Measurements from ENCODE around the gene GPR62.
A peak's percentile ranks its signal among the peaks of the same experiment; 100 is the strongest.

Gene GPR62

DNA sequence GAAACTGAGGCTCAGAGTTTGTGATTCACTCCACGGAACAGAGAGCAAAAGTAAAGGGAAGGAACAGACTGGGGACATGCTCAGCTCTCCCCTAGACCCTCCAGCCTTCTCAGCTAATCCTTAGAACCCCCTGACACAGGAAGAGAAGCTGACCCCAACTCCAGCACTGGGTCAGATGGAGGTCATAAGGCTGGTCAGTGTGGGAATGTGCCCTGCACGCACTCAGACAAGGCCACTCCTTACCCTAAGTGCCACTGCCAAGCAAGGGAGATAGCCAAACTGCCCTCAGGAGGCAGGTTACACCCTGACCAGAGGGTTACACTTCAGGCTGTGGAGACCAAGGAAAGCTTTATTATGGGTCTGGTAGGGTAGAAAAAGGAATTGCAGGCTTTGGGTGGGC, 39.3 kb downstream of the GPR62 start:
- DNase-seq: no peak

DNA sequence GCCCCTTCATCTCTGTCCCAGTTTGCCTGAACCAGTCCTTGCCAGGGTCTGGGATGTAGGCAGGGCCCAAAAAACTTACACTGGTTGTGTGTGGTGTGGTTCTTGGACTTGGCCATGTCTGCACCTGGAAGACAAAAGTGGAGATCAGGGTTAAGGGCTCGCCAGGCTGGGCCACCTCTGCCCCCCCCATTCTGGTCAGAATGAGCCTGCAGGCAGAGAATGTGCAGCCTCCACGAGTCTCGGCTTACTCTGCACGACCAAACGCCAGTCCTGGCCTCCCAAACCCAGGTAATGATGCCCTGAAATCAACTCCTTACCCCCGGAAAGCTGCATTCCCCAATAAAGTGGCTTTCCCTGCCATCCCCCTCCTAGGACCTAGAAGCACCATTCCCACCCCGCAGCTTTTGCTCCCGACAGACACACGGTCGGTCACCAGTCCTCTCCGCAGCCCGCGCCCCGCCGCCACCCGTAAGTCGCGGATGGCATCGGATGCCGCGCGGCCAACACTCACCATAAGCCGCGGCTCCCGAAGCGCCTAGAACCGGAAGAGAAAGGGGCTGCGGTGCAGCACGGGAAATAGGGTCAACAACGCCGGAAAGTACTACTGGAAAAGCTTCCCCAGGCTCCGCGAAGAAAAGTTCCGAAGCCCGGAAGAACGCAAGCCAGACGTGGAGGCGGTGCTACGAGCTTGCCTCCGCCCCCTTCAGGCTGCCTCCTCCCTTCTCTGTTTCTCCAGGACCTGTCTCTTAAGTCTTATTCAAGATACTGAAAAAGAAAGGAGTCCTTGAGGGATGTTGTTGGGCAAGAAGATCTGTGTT, 40.4 kb downstream of the GPR62 start, which contains the start of gene RPL29:
Gene RPL29 (minus strand): TSS at position 550 of the 818 bp plus-strand sequence. CDS start 434 bp downstream, at position 116.
- DNase-seq: peak; percentile 89

- DNase-seq: no peak
These were observed 42.0 kb downstream of the GPR62 start for GRCh38 chr3:51997172-51997571.

DNA sequence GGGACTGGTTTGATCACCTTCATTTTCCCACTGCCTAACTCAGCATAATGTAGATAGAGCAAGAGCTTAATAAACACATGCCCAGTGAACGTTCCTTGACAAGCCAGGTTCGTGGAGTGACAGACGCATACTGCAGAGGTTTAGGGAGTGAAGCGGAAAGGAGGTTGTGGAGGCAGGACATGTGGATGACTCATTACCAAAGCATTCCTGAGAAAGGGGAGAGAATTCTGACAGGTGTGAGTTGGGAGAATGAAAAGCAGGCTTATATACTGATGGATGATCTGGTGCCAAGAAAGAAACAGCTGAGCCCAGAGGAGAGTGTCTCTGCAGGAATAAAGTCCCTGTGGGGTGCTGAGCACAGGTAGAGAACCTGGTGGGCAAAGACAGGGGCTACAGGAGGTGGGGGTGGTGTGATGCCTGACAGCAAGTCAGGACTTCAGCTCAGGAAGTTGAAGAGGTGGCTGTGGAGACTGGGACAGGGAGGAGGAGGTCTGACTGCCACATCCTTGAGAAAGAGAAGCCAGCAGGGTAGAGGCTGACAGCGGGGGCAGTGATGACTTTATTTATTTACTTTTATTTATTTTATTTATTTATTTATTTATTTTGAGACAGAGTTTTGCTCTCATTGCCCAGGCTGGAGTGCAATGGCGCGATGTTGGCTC, 42.9 kb downstream of the GPR62 start:
- no peak for DNase-seq

GRCh38 chr3:51998774-51999173, 43.6 kb downstream of the GPR62 start:
- DNase-seq: no peak

DNA sequence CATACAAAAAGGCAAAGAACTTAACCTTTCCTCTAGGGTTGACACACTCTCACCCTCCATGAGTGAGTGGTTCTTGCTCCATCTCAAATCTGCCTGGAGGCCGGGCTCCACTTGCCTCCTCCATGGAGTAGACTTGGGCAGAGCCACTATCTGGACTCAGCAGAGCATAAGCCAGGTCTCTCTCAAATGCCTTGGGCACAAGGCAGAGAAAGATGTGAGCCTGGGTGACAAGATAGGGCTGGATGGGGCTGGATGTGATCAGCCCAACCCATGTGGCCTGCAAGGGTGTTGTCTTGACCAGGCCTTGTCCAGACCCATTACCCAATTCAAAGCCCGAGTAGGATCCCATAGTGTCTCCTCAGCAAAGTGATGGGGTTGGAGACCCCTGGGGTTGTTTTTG, 44.7 kb downstream of the GPR62 start:
- DNase-seq: no peak

DNA sequence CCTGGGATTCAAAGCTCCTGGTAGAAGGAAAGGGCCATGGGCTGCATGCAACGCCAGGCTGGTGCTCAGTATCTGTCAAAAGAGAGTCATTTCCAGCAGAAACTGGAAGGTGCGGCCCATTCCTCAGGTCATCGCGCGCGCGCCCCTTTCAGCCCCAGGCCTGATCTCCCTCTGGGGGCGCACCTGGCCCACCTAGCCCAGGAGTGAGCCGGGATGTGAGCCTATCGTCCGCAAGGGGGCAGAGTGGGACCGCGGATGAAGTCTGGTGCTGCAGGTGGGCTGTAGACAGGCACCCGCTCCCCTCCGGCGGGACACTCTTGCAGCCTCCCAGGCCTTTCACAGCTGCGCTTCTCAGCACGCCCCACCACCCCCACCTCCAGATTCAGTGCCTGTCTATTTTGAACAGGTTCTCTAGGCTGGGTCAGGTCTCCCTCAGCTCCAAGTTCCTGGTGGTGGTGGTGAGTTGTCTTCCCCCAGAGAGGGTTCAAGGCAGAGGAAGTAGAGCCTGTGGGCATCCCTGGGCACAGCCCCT, 46.3 kb downstream of the GPR62 start:
- peak; percentile 49 for DNase-seq

GRCh38 chr3:52002748-52003147, 47.6 kb downstream of the GPR62 start:
- DNase-seq: no peak

DNA sequence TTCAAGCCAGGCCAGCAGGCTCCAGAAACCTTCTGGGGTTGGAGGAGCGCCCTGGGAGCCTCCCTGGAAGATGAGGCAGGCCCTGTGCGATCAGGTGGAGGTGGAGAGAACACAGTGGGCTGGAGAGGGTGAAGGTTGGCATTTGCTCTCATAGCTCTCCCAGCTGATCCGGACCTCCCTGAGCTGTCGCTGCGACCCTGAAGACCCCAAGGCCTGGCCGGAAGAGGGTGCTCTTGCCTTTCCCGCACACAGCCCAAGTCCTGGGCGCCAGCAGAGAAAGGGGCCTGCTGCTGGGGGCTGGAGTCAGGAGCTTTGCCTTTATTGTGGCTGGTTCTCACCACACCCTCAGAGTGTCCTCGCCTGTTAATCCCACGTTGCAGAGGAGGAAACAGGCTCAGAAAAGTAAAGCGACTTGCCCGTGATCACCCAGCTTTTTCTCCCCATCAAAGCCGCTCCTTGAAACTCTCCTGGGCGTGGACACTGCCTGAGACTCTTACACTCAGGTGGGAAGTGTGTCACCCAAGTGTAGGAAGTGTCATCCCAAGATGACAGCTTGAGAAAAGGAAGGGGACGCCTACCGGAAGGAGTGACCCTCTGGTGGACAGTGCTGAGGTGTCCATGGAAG, 49.1 kb downstream of the GPR62 start:
- DNase-seq: no peak

GRCh38 chr3:52004906-52005395, 49.8 kb downstream of the GPR62 start:
- no peak for DNase-seq

DNA sequence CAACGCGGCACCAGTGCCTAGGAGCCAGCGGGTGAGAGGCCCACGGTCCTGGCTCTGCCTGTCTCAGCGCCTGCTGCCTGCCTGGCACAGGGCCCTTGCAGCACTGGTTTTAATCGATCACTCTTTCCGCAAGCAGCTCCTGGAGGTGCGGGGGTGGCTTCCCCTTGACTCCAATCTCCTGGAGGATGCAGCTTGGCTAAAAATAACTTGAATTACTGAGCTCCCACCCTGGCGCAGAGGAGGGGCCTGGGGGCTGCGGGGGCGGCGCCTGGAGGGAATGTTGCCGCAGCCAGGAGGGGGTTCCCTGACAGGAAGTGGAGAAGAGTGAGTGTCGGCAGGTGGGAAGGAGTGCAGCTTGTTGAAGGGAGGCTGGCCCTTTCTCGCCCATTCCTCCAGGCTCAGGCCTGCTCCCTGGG, 50.4 kb downstream of the GPR62 start:
- no peak for DNase-seq

DNA sequence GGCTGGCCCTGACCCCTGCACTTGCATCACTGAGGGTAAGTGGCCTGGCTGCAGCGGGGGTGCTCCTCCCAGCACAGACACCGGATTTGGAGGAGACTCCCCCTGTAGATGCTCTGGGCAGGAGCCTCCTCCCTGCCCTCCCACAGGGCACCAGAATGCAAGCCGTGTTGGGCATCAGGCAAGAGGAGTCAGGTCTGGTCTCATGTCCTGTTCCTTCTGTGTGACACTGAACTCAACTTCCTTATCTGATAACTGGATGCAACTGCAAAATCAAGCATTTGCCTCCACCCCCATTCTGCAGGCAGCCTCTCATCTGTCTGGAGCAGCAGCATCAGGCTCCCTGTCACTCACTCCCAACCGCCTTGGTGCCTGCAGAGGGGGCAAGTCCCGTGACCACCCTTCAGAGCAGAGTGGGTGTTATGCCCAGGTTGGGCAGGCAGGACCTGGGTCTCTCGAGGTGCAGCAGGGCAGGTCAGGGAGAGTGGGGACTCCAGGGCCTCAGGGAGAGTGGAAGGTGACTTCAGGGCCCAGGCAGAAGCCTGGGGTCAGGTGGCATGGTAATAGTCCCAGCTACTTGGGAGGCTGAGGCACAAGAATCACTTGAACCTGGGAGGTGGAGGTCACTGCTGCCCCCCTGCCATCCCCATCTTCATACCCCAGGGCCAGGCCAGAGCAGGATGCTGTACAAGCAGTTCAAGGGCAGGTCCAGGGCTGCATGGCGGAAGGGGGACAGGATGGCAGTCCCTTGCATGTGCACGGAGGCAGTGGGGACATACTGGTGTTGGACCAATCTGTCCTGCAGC, 51.0 kb downstream of the GPR62 start:
- DNase-seq: no peak

DNA sequence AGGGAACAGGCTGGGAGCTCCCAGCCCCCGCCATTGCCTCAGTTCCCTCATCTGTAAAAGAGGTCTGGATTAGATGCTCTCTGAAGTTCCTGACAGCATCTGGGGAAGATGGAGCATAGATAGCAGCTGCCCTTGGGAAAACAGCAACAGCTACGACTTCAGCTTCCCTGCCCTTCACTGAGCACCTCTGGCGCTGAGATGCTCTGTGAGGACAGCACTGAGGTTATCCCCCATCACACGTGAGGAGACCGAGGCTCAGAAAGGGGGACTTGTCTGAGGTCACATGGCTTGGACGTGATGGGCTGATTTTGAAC, 51.6 kb downstream of the GPR62 start:
- no peak for DNase-seq
